Ectodermal cell (in vitro differentiated cells): ENCODE data around the gene SLC35B2.

Experiments used
- H3K27ac ChIP-seq: 2 replicates; pipeline ENCODE4 v1.7.0; 2013; ENCODE audit warnings: mild to moderate bottlenecking, low read depth, low read length; ENCODE audit not compliant: insufficient read depth, poor library complexity, severe bottlenecking
- H3K27me3 ChIP-seq: 2 replicates; pipeline ENCODE4 v1.7.0; 2013; ENCODE audit warnings: mild to moderate bottlenecking, low read length; ENCODE audit not compliant: insufficient read depth, control insufficient read depth, poor library complexity, severe bottlenecking
- H3K36me3 ChIP-seq: one replicate; pipeline ENCODE4 v1.7.0; 2013; ENCODE audit warnings: low read length; ENCODE audit not compliant: control insufficient read depth, insufficient read depth
- H3K4me1 ChIP-seq: one replicate; pipeline ENCODE4 v1.7.0; 2013; ENCODE audit warnings: low read length; ENCODE audit not compliant: control insufficient read depth, insufficient read depth
- H3K4me3 ChIP-seq: 2 replicates; pipeline ENCODE4 v1.7.0; 2013; ENCODE audit warnings: low read depth, low read length, control low read depth; ENCODE audit not compliant: insufficient read depth
- H3K9me3 ChIP-seq: 2 replicates; pipeline ENCODE4 v1.7.0; 2013; ENCODE audit warnings: mild to moderate bottlenecking, low read length, moderate library complexity; ENCODE audit not compliant: control insufficient read depth
- WGBS, 2 experiments: methylation state at CpG; one replicate each; pipeline ENCODE4 v1.1.7; 2013; ENCODE audit warnings: missing lambda C conversion rate in 2 of 2; 5-methylcytosine and 5-hydroxymethylcytosine counted together

SLC35B2 gene

DNA sequence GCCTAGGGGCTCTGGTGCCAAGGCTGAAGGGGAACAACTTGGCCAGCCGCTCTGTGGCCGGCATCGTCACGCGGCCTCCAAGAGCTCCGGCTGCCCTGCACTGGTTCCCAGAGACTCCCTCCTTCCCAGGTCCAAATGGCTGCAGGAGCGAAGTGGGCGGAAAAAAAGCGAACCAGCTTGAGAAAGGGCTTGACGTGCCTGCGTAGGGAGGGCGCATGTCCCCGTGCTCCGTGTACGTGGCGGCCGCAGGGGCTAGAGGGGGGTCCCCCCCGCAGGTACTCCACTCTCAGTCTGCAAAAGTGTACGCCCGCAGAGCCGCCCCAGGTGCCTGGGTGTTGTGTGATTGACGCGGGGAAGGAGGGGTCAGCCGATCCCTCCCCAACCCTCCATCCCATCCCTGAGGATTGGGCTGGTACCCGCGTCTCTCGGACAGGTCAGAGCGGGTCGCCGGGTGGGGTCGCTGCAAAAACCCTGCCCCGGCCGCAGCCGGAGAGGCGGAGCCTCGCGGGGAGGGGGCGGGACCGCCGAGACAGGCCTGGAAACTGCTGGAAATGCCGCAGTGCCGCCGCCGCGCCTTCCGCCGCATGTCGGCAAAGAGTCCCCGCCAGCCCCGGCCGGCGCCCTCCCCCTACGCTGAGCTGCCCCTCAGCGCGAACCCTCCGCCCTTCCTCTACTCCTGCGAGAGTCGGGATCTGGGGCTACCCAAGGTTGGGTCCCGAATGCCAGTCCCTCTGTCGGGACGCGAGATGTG lies 11.2 kb downstream of the SLC35B2 start:
- Histone ChIP-seq H3K4me1 (peaks cover 16% of the 10 kb centered on the region), H3K4me3 (peak overlapping the region; percentile 92), H3K27me3 (no peaks in the 10 kb centered on the region), H3K36me3 (peaks cover 23% of the 10 kb centered on the region), H3K9me3 (no peaks in the 10 kb centered on the region), H3K27ac (peak overlapping the region; percentile 87)
- WGBS, 2 experiments, result 1 to 2% methylated on average over 62 of the region's 62 CpGs

DNA sequence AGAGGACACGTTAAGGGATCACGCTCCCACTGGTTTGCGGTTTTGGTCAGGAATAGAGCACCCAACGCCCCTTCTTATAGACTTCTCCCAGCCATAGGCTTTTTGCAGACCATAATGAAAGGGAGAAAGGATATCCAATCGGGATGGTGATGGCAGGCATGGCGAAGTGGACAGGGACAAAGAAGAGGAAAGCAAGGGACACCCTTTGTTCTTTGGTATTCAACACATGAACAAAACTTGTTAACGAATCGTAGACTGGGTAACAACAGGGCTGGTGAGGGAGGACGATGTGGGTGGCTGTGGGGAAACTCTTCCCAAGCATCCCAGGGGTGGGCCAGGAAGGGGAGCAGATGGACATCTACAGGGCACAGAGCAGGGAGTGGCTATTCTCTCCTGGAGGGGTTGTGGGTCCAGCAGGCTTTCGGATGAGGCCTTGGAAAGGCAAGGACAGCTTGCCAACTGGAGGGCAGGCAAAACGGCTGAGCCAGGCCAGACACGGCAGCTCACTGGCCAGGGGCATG lies 11.9 kb downstream of the SLC35B2 start:
- Histone ChIP-seq H3K9me3 (no peaks in the 10 kb centered on the region), H3K36me3 (peaks cover 16% of the 10 kb centered on the region), H3K4me1 (peaks cover 16% of the 10 kb centered on the region), H3K27ac (peak overlapping the region; percentile 36), H3K4me3 (peak overlapping the region; percentile 92), H3K27me3 (no peaks in the 10 kb centered on the region)
- 70 to 73% methylated on average over 12 of the region's 12 CpGs for WGBS, 2 experiments

DNA sequence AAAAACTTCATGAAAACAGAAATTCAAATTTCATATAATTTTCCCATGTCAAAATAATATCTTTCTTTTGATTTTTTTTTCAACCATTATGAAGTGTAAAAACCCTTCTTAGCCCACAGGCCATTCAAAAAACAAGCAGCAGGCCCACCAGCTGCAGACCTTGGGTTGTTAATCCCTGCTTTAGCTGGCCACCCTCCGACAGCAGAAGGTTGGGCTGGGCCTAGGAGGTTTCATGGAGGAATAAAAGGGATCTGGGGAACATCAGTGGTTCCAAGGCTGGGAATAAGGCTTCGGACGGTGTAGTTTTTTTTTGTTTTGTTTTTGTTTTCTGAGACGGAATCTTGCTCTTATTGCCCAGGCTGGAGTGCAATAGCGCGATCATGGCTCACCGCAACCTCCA lies 14.0 kb downstream of the SLC35B2 start:
- Histone ChIP-seq H3K4me3 (no peak overlapping the region), H3K27me3 (no peaks in the 10 kb centered on the region), H3K27ac (no peak overlapping the region), H3K36me3 (no peaks in the 10 kb centered on the region), H3K4me1 (peaks cover 12% of the 10 kb centered on the region), H3K9me3 (no peaks in the 10 kb centered on the region)
- 88 to 90% methylated on average over 7 of the region's 7 CpGs for WGBS, 2 experiments

DNA sequence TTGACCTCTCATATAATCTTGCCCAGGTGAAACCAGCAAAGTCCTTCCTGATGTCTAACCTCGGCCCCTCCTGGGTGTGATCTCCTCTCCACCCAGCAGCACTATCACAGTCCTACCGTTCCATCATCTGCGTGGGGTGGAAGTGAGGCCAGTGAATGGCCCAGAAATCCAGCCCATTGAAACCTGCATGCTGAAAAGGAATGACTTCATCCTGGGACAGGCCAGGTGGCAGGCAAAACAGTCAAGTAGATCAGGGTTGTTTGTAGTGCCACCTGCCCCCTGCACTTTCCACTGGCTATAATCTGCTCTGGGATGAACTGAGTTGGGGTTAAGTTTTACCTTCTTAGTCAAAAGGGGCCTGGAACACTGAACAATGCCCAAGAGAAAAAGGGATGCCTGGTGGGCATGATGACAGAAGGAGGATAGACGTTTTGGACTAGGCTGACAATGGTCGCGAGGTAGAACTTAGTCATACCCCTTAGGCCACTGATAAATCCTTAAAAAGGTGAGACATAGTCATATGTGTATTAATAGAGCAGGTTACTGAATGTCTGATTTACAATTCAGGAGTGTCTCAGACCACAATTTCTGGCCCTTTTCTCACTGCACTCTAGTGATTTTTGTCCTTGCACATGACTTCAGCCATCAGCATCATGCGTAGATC lies 18.5 kb downstream of the SLC35B2 start:
- no peaks in the 10 kb centered on the region for H3K9me3 ChIP-seq
- H3K27ac ChIP-seq, result no peak overlapping the region
- H3K4me3 ChIP-seq, result no peak overlapping the region
- no peaks in the 10 kb centered on the region for H3K27me3 ChIP-seq
- WGBS, 2 experiments, result 90 to 94% methylated on average over 7 of the region's 7 CpGs
- H3K36me3 ChIP-seq, result no peaks in the 10 kb centered on the region
- H3K4me1 ChIP-seq, result peaks cover 15% of the 10 kb centered on the region

DNA sequence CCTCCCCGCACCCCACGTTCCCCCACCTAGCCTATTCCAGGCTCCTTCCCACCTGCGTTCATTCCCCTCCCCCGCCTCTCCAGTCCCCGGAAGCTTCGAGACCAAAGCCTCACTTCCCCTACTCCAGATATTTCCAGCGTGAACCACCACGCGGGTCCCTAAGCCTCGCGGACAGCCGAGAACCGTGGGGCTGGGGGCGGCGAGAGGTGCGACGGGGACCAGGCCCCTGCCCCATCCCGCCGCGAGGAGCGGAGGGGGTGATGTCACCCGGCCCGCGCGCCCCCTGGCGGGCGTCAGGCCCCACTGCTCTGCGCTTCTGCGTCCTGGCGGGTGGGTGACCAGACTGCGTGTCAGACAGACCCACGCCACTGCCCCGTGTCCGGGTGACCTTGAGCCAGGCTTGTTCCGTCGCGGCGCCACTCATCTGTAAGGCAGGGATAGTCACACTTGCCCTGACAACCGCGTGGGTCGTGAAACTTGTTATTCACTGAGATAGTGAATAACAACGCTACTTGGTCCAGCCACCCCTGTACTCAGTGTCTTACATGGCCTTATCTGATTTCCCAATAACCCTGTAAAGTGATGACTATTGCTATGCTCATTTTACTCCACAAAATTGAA lies 19.4 kb downstream of the SLC35B2 start:
- H3K4me3 ChIP-seq, result peak overlapping the region; percentile 39
- H3K36me3 ChIP-seq, result peaks cover 6% of the 10 kb centered on the region
- H3K27ac ChIP-seq, result no peak overlapping the region
- H3K27me3 ChIP-seq, result no peaks in the 10 kb centered on the region
- no peaks in the 10 kb centered on the region for H3K9me3 ChIP-seq
- WGBS, 2 experiments, result 3% methylated on average over 42 of the region's 42 CpGs
- peaks cover 15% of the 10 kb centered on the region for H3K4me1 ChIP-seq

DNA sequence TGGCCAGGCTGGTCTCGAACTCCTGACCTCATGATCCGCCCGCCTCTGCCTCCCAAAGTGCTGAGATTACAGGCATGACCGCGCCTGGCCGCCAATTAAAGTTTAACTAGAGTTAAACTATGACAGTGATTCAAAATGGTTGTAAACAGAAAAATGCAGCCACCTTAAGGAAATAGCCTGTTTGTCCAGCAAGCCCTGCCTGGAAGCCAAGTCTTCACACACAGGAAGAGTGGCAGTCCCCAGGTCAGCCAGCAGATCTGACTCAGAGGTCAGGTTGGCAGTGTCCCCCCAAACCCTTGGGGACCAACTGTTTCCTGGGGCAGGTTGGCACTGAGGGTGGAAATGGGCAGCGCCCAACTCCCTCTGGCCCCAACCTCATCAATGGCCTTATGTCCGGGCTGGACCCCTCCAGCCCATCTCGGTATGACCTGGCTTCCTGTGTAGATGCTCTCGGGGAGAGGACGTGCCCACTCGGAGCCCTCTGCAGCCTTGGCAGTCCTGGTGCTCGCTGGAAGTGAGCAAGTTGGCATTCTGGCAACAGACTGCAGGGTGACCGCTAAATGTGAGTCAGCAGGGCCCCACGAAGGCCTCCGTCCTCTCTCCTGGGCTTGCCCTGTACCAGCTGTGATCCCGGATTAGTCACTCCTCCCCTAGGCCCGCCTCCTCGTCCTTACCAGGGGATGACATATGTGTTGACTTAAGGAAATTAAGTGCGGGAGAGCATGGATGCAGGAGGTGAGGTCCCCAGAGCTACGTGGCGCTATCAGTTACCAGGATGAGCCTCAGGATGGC lies 20.1 kb downstream of the SLC35B2 start:
- 45 to 50% methylated on average over 22 of the region's 22 CpGs for WGBS, 2 experiments
- Histone ChIP-seq H3K9me3 (no peaks in the 10 kb centered on the region), H3K4me1 (peaks cover 15% of the 10 kb centered on the region), H3K27me3 (no peaks in the 10 kb centered on the region), H3K36me3 (peaks cover 12% of the 10 kb centered on the region), H3K27ac (no peak overlapping the region), H3K4me3 (peak overlapping the region; percentile 39)

DNA sequence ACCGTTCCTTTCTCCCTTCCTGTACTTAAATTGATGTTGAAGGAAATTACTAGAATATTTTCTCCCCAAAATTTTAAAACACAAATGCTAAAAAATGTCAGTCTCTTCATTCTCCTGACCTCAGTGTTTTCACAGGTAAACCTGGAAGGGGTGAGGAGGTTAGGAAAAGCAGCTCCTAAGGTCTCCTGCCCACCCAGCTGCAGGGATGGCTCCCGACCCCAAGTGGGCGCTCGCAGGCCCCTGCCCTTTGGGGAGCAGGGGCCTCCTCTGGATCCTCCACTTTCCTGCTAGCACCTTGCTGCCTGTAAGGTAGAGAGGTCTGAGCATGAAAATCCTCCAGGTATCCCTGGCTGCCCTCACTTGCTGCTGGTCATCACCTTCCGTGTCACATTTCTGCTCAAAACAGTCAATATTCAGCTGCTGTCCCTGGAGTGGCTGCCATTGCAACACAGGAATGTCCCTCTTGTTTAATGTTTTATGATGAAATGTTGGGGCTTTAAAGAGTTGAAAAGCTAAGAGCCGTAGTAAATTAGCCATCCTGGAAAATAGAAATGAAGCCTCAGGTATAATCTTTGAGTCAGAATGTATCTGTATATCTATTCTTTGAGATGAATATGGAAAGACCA lies 21.3 kb downstream of the SLC35B2 start:
- WGBS, 2 experiments, result 88 to 93% methylated on average over 5 to 6 of the region's 6 CpGs
- Histone ChIP-seq H3K27ac (no peak overlapping the region), H3K4me1 (peaks cover 15% of the 10 kb centered on the region), H3K36me3 (peaks cover 12% of the 10 kb centered on the region), H3K27me3 (no peaks in the 10 kb centered on the region), H3K4me3 (no peak overlapping the region), H3K9me3 (no peaks in the 10 kb centered on the region)

DNA sequence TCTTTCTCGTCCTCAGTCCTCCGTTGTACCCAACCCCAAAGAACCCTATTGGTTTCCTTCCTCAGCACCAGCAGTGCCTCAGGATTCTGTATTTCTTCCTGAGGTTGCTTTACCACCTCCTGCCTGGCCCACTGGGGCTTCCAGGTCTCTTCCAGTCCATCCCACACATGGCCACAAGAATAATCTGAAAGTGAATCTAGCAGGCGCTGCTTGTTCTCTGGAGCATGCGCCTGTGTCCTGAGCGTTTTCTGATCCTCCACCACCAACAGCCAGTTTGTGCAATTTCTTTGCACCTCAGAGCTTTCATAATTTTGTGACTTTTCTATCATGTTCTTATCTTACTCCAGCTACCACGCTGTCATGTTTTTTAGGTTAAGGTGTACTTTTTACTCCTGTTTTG lies 22.1 kb downstream of the SLC35B2 start:
- peaks cover 12% of the 10 kb centered on the region for H3K36me3 ChIP-seq
- no peaks in the 10 kb centered on the region for H3K27me3 ChIP-seq
- H3K27ac ChIP-seq, result no peak overlapping the region
- H3K4me3 ChIP-seq, result no peak overlapping the region
- 82% methylated on average over 6 of the region's 6 CpGs for whole genome bisulfite sequencing, 2 experiments
- H3K9me3 ChIP-seq, result no peaks in the 10 kb centered on the region
- H3K4me1 ChIP-seq, result peaks cover 15% of the 10 kb centered on the region

DNA sequence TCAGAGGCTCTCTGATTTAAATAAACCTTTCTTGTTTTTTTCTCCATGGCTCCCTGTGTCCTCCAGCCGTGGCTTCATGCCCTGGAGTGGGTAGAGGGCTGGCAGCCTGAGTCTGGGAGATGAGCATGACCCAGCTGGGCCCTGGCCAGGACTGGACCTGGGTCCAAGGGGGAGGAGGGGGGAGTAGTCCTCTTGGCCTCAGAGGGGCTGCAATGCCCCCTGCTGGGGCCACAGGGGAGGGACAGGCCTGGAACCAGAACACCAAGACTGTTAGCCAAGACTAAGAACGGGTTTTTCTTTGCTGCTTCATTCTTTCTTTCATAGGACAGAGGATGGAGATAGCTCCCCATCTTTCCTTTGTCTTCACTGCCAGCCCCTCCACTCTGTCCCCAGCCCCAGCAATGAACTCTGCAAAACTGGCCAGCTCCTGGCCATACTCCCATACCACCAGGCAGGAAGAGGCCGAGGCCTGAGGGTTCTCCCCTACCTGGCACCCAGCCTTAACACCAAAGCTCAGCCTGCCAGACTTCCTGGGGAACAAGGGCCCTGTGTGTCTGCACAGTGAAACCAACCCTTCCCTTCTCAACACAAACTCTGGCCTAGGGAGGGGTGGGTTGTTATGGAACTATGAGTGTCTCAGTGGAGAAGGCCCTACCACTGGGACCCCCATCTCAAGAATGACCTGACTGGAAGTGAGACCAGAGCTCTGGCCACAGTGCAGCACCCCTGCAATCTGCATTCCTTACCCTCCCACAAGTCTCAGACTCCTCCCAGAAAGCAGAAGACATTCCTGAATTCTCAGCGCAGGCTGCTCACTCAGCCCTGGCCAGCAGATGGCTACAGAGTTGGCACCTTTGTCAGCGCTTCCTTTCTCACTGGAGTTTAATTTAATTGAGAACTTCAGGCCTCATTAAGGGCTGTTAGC lies 23.0 kb downstream of the SLC35B2 start:
- Histone ChIP-seq H3K9me3 (no peaks in the 10 kb centered on the region), H3K4me1 (peaks cover 15% of the 10 kb centered on the region), H3K4me3 (no peak overlapping the region), H3K27me3 (no peaks in the 10 kb centered on the region), H3K27ac (peak overlapping the region; percentile 84), H3K36me3 (peaks cover 12% of the 10 kb centered on the region)
- 62 to 63% methylated on average over 5 of the region's 5 CpGs for WGBS, 2 experiments
